Panc1 (cell line): ENCODE results near the gene IMP4. TPM values are rescaled to one million over a fixed set of nuclear protein-coding genes. Genes with fewer than 3 reads are reported as not detected.

Source experiments
- ATAC-seq: fragments of 200-7000 bp; cut with Tn5 transposase; 2 replicates; pipeline ENCODE4 v1.9.1; 2020; ENCODE audit warnings: mild to moderate bottlenecking, moderate library complexity
- BruUV-seq: library from RNA; stranded (reverse); fragments of 400-500 nt; replicated peaks from 2 replicates; lab custom pipeline; 2021; lab: Mats Ljungman, UMichigan
- CTCF ChIA-PET: fragments of 300-600 bp; sonication (Branson Sonifier 250); formaldehyde crosslinking; loops from one replicate; lab custom pipeline; 2022; ENCODE audit warnings: antibody characterized with exemption; lab: Charles Lee
- POLR2A ChIA-PET: fragments of 300-600 bp; sonication (Branson Sonifier 250); formaldehyde crosslinking; loops from one replicate; lab custom pipeline; 2022; ENCODE audit warnings: antibody characterized with exemption; lab: Charles Lee
- DNase-seq: peaks from one replicate; pipeline ENCODE4 v3.0.0-alpha.2; 2010; ENCODE audit warnings: low read depth, low spot score
- H3K27ac ChIP-seq: 2 replicates; pipeline ENCODE4 v1.5.1; 2011; ENCODE audit warnings: mild to moderate bottlenecking, low read length, inconsistent platforms
- H3K27me3 ChIP-seq: fragments of 200-500 bp; sonication (Bioruptor generic); 2 replicates; pipeline ENCODE4 v1.6.0; 2014; ENCODE audit warnings: low read length, inconsistent platforms; ENCODE audit not compliant: control insufficient read depth, insufficient read depth
- H3K36me3 ChIP-seq: fragments of 200-500 bp; sonication (Bioruptor generic); 2 replicates; pipeline ENCODE4 v1.5.1; 2014; ENCODE audit warnings: inconsistent platforms, mild to moderate bottlenecking, low read length, moderate library complexity; ENCODE audit not compliant: control insufficient read depth, insufficient read depth
- H3K4me1 ChIP-seq: 2 replicates; pipeline ENCODE4 v1.5.1; 2011; ENCODE audit warnings: inconsistent platforms, mild to moderate bottlenecking, low read length, moderate library complexity; ENCODE audit not compliant: control insufficient read depth, insufficient read depth
- H3K4me3 ChIP-seq, 2 experiments: 2 replicates each; pipeline ENCODE4 v1.5.1; 2011 to 2012; ENCODE audit warnings: low read depth in 2 of 2, low read length in 2 of 2, mild to moderate bottlenecking in 2 of 2, inconsistent platforms in 1 of 2, moderate library complexity in 1 of 2
- H3K9me3 ChIP-seq: fragments of 200-500 bp; sonication (Bioruptor generic); 2 replicates; pipeline ENCODE4 v1.5.1; 2014; ENCODE audit warnings: low read depth, mild to moderate bottlenecking, inconsistent platforms, low read length, moderate library complexity; ENCODE audit not compliant: control insufficient read depth, insufficient read depth
- POLR2AphosphoS5 ChIP-seq: IDR thresholded peaks from 2 replicates; pipeline ENCODE4 v1.6.1; 2012; ENCODE audit warnings: mild to moderate bottlenecking, low read depth, low read length, moderate library complexity
- SIN3A ChIP-seq: IDR thresholded peaks from 2 replicates; pipeline ENCODE4 v1.6.1; 2012; ENCODE audit warnings: low read depth, mild to moderate bottlenecking, low read length, moderate library complexity, borderline replicate concordance; ENCODE audit not compliant: insufficient read depth
- TCF7L2 ChIP-seq: IDR thresholded peaks from 2 replicates; pipeline ENCODE4 v1.6.1; 2011; ENCODE audit warnings: mild to moderate bottlenecking, low read depth, low read length, inconsistent platforms
- in situ Hi-C: cut with HindIII; loops from 2 replicates; pipeline ENCODE4 v1.10.0; 2016; ENCODE audit warnings: low sequenced_read_pairs, low pct_unique_long_range_greater_than_20kb
- intact Hi-C: fragments of 100-400 bp; cut with micrococcal nuclease; formaldehyde crosslinking; loops from one replicate; pipeline ENCODE4 v1.10.0; 2022; ENCODE audit not compliant: unreplicated experiment
- total RNA-seq: library from RNA; stranded (reverse); gene quantifications from one replicate; pipeline ENCODE4 v1.2.1, GENCODE V29; 2021; ENCODE audit not compliant: unreplicated experiment
- TF ChIP-seq, protein P1 (sequence below): fragments of 450-650 bp; IDR thresholded peaks from 2 replicates; pipeline ENCODE4 v1.5.1; 2017; ENCODE audit warnings: mild to moderate bottlenecking
- TF ChIP-seq, protein P2 (sequence below), 2 experiments: IDR thresholded peaks; 2 replicates each; pipeline ENCODE4 v1.6.1; 2011 to 2012; ENCODE audit warnings: low read depth in 2 of 2, control low read depth in 1 of 2, low read length in 1 of 2, mild to moderate bottlenecking in 1 of 2, moderate library complexity in 1 of 2; ENCODE audit not compliant: insufficient read depth in 1 of 2

Gene IMP4
- total RNA-seq, 1 experiment from 2014 or later: 104 TPM

DNA sequence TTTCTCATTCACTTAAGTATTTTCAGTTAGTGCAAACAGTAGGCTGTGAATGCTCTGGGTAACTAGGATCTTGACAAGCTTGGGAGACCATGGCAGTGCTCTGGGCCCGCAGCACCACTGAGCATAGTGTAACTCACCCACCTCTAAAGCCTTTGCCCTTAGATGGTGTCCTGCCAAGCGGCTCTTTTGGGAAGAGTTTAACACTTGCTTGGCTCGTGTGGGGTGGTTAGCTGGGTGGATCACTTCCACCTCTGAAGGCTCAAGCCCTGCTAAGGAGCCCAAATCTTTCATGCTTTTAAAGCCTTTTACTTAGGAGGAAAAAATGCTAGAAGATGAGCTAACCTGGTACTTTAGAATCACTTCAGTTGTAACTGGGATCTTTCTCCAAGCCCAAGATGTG is 47.1 kb downstream of the IMP4 start:
- BruUV-seq: no TSS peak

DNA sequence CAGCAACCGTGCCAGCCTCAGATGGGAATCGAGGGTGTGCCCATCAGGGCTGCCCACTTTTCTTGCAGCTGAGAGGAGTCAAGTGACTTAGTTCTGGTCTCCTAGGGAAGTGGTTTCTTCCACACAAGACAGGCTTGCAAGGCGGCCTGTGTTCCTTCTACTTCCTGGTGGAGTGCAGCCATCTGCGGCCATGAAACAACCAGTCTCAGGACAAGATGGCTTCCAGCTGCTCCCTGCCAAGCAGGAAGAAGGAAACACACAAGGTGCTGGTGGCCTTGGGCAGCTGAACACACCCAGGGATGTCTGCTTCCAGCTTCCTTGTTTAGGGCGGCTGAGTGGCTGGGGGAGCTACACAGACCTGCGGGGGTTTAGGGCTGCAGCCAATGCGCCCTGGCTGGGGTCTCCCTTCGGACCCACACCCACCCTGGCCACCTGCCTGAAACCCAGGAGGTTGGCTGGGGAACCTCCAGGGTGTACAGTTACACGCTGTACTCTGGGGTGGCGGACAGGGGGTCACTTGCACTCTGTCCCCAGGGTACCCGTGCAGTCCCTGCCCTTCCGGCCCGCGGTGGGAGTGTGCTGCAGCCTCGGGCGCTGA is 47.9 kb downstream of the IMP4 start:
- TF ChIP-seq, protein P1, sequence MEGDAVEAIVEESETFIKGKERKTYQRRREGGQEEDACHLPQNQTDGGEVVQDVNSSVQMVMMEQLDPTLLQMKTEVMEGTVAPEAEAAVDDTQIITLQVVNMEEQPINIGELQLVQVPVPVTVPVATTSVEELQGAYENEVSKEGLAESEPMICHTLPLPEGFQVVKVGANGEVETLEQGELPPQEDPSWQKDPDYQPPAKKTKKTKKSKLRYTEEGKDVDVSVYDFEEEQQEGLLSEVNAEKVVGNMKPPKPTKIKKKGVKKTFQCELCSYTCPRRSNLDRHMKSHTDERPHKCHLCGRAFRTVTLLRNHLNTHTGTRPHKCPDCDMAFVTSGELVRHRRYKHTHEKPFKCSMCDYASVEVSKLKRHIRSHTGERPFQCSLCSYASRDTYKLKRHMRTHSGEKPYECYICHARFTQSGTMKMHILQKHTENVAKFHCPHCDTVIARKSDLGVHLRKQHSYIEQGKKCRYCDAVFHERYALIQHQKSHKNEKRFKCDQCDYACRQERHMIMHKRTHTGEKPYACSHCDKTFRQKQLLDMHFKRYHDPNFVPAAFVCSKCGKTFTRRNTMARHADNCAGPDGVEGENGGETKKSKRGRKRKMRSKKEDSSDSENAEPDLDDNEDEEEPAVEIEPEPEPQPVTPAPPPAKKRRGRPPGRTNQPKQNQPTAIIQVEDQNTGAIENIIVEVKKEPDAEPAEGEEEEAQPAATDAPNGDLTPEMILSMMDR: no peak
- TF ChIP-seq, protein P2, sequence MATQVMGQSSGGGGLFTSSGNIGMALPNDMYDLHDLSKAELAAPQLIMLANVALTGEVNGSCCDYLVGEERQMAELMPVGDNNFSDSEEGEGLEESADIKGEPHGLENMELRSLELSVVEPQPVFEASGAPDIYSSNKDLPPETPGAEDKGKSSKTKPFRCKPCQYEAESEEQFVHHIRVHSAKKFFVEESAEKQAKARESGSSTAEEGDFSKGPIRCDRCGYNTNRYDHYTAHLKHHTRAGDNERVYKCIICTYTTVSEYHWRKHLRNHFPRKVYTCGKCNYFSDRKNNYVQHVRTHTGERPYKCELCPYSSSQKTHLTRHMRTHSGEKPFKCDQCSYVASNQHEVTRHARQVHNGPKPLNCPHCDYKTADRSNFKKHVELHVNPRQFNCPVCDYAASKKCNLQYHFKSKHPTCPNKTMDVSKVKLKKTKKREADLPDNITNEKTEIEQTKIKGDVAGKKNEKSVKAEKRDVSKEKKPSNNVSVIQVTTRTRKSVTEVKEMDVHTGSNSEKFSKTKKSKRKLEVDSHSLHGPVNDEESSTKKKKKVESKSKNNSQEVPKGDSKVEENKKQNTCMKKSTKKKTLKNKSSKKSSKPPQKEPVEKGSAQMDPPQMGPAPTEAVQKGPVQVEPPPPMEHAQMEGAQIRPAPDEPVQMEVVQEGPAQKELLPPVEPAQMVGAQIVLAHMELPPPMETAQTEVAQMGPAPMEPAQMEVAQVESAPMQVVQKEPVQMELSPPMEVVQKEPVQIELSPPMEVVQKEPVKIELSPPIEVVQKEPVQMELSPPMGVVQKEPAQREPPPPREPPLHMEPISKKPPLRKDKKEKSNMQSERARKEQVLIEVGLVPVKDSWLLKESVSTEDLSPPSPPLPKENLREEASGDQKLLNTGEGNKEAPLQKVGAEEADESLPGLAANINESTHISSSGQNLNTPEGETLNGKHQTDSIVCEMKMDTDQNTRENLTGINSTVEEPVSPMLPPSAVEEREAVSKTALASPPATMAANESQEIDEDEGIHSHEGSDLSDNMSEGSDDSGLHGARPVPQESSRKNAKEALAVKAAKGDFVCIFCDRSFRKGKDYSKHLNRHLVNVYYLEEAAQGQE (IDR thresholded peaks at IDR 0.05; ENCODE audit: insufficient read depth in 1 of 2, low read depth in 2 of 2, low read length in 1 of 2): no peak
- TF ChIP-seq TCF7L2: no peak
- no peak for TF ChIP-seq POLR2AphosphoS5
- TF ChIP-seq SIN3A: no peak
- peak; percentile 20 for ATAC-seq
- H3K27me3 ChIP-seq: no peaks in the 10 kb centered on the region
- peak overlapping the region; percentile 58 to 66 for H3K4me3 ChIP-seq
- no TSS peak for BruUV-seq
- CTCF ChIA-PET: no interaction called here
- DNase-seq: no peak
- H3K9me3 ChIP-seq: no peaks in the 10 kb centered on the region
- intact Hi-C loops: no loop called here
- H3K36me3 ChIP-seq: no peaks in the 10 kb centered on the region
- peaks cover 11% of the 10 kb centered on the region for H3K4me1 ChIP-seq
- POLR2A ChIA-PET: no interaction called here
- in situ Hi-C loops: no loop called here
- no peak overlapping the region; the same call in 1 of the 2 replicates for H3K27ac ChIP-seq

More for the DNA sequence above, 47.1 kb downstream of the IMP4 start:
- H3K27ac ChIP-seq: no peak overlapping the region
- ChIA-PET CTCF (no interaction called here), POLR2A (no interaction called here)
- H3K4me3 ChIP-seq: no peak overlapping the region
- H3K36me3 ChIP-seq: no peaks in the 10 kb centered on the region
- TF ChIP-seq, protein P2 (IDR thresholded peaks at IDR 0.05; ENCODE audit: insufficient read depth in 1 of 2, low read depth in 2 of 2, low read length in 1 of 2): no peak
- TF ChIP-seq SIN3A: no peak
- TF ChIP-seq TCF7L2: no peak
- TF ChIP-seq POLR2AphosphoS5: no peak
- TF ChIP-seq, protein P1: no peak
- no peak for ATAC-seq
- H3K27me3 ChIP-seq: no peaks in the 10 kb centered on the region
- no peak for DNase-seq
- intact Hi-C loops: no loop called here
- H3K9me3 ChIP-seq: no peaks in the 10 kb centered on the region
- peaks cover 11% of the 10 kb centered on the region for H3K4me1 ChIP-seq
- in situ Hi-C loops: no loop called here
